NCI-H2196 (cell line): ENCODE data around the gene MORN5.
"Not testable (repeated sequence)": the region's sequence is repeated elsewhere in the genome, so short reads cannot be mapped to it uniquely, and the experiment has no call there.

Experiments used
- DNase-seq: peaks from one replicate; lab custom pipeline; 2025; ENCODE audit not compliant: unreplicated experiment; lab: John Stamatoyannopoulos, UW

Gene MORN5

GRCh38 chr9:122159026-122159924 is at the start of gene MORN5, which contains the start of gene NDUFA8:
Gene MORN5 (plus strand): TSS chr9:122159908. CDS start chr9:122159973, 65 bp downstream.
Gene NDUFA8 (minus strand): TSS chr9:122159779. CDS start chr9:122159677, 102 bp downstream.
- peak; percentile 96 for DNase-seq

GRCh38 chr9:122110100-122110833 is 49.4 kb upstream of the MORN5 start:
- no peak for DNase-seq

GRCh38 chr9:122111413-122112085 is 48.2 kb upstream of the MORN5 start:
- DNase-seq: no peak

GRCh38 chr9:122112238-122112637 is 47.5 kb upstream of the MORN5 start:
- DNase-seq: no peak

GRCh38 chr9:122113574-122113973 is 46.1 kb upstream of the MORN5 start:
- DNase-seq: no peak

- no peak for DNase-seq
These were observed 44.3 kb upstream of the MORN5 start for GRCh38 chr9:122115176-122116035.

GRCh38 chr9:122116040-122116439 is 43.7 kb upstream of the MORN5 start:
- no peak for DNase-seq

GRCh38 chr9:122116448-122117173 is 43.1 kb upstream of the MORN5 start:
- no peak for DNase-seq

- not testable (repeated sequence) for DNase-seq
These were observed 42.5 kb upstream of the MORN5 start for GRCh38 chr9:122117241-122117640.

GRCh38 chr9:122118343-122119165 is 41.2 kb upstream of the MORN5 start:
- no peak for DNase-seq

GRCh38 chr9:122119166-122119521 is 40.6 kb upstream of the MORN5 start:
- no peak for DNase-seq

- DNase-seq: no peak
These were observed 40.0 kb upstream of the MORN5 start for GRCh38 chr9:122119721-122120120.

- no peak for DNase-seq
These were observed 39.2 kb upstream of the MORN5 start for GRCh38 chr9:122120316-122121071.

GRCh38 chr9:122121391-122121790 is 38.3 kb upstream of the MORN5 start:
- DNase-seq: no peak

GRCh38 chr9:122121931-122122330 is 37.8 kb upstream of the MORN5 start:
- DNase-seq: no peak

GRCh38 chr9:122122468-122122867 is 37.2 kb upstream of the MORN5 start:
- no peak for DNase-seq

- DNase-seq: peak; percentile 75
These were observed 36.6 kb upstream of the MORN5 start for GRCh38 chr9:122122903-122123632.

- DNase-seq: no peak
These were observed 35.7 kb upstream of the MORN5 start for GRCh38 chr9:122124048-122124447.
